DND-41 (cell line): Measurements from ENCODE around the gene CEP112.

Source experiments
- CTCF ChIP-seq: IDR thresholded peaks from 2 replicates; pipeline ENCODE4 v1.5.1; 2012; ENCODE audit warnings: borderline replicate concordance, low read length, moderate library complexity, mild to moderate bottlenecking; ENCODE audit not compliant: poor library complexity, severe bottlenecking; ENCODE audit errors: extremely low read depth
- EZH2 ChIP-seq: IDR thresholded peaks from 3 replicates; pipeline ENCODE4 v1.6.1; 2012; ENCODE audit warnings: borderline replicate concordance, low read depth, mild to moderate bottlenecking, moderate library complexity, low read length, inconsistent platforms; ENCODE audit not compliant: severe bottlenecking

GRCh38 chr17:66222798-66223350 lies 30.9 kb upstream of the CEP112 start:
- TF ChIP-seq CTCF (no peak), EZH2 (no peak)
